SK-N-SH (cell line): Measurements from ENCODE around the gene UBE2S. TPM values are rescaled to one million over a fixed set of nuclear protein-coding genes. Genes with fewer than 3 reads are reported as not detected.
A peak's percentile ranks its signal among the peaks of the same experiment; 100 is the strongest.

Experiments
- CTCF ChIA-PET: fragments of 300-600, 350-600 bp; formaldehyde crosslinking; extraction: SDS; loops from one replicate; lab custom pipeline; 2021; lab: Yijun Ruan, JAX
- POLR2A ChIA-PET: fragments of 350-600 bp; sonication (Branson Sonifier 250); formaldehyde crosslinking; extraction: SDS; loops from one replicate; lab custom pipeline; 2020; ENCODE audit warnings: antibody characterized with exemption, inconsistent platforms; lab: Yijun Ruan, JAX
- DNase-seq: peaks from one replicate; pipeline ENCODE4 v3.0.0; 2012
- H2AFZ ChIP-seq: fragments of 200-600 bp; sonication (generic); 2 replicates; pipeline ENCODE4 v1.8.1; 2016; ENCODE audit warnings: antibody characterized with exemption, mild to moderate bottlenecking, low read depth
- H3F3A ChIP-seq: fragments of 200-600 bp; sonication (generic); replicated peaks from 2 replicates; pipeline ENCODE3; 2016; ENCODE audit warnings: antibody characterized with exemption, mild to moderate bottlenecking; ENCODE audit not compliant: insufficient read depth
- H3K27ac ChIP-seq, 2 experiments: fragments of 200-500 bp in 1 of 2; fragments of 200-600 bp in 1 of 2; sonication (Bioruptor generic) in 1 of 2; sonication (generic), shearing (Covaris generic) in 1 of 2; 2 replicates each; pipeline versions ENCODE4 v1.5.1 to v1.6.1; 2014 to 2016; ENCODE audit warnings: low read depth in 2 of 2, inconsistent platforms in 1 of 2, low read length in 1 of 2, mild to moderate bottlenecking in 1 of 2, mixed read lengths in 1 of 2
- H3K27me3 ChIP-seq: fragments of 200-600 bp; sonication (generic), shearing (Covaris generic); 2 replicates; pipeline ENCODE4 v1.6.1; 2016; ENCODE audit warnings: mixed run types; ENCODE audit not compliant: insufficient read depth
- H3K36me3 ChIP-seq, 2 experiments: fragments of 200-500 bp in 1 of 2; fragments of 200-600 bp in 1 of 2; sonication (Bioruptor generic) in 1 of 2; sonication (generic) in 1 of 2; replicated peaks in 1 of 2; 2 replicates each; pipeline versions ENCODE3 to v1.5.1; 2014 to 2016; ENCODE audit warnings: low read length in 1 of 2, mild to moderate bottlenecking in 1 of 2; ENCODE audit not compliant: insufficient read depth in 2 of 2, control insufficient read depth in 1 of 2
- H3K4me1 ChIP-seq, 2 experiments: fragments of 200-500 bp in 1 of 2; fragments of 200-600 bp in 1 of 2; sonication (Bioruptor generic) in 1 of 2; sonication (generic), shearing (Covaris generic) in 1 of 2; 2 replicates each; pipeline versions ENCODE4 v1.5.1 to v1.6.1; 2014 to 2016; ENCODE audit warnings: low read depth in 1 of 2, low read length in 1 of 2, mixed run types in 1 of 2; ENCODE audit not compliant: insufficient read depth in 2 of 2, control insufficient read depth in 1 of 2
- H3K4me2 ChIP-seq: fragments of 200-600 bp; sonication (generic), shearing (Covaris generic); 2 replicates; pipeline ENCODE4 v1.6.1; 2017; ENCODE audit warnings: mixed run types
- H3K4me3 ChIP-seq, 2 experiments: fragments of 200-500 bp in 1 of 2; fragments of 200-600 bp in 1 of 2; sonication (Bioruptor generic) in 1 of 2; sonication (generic), shearing (Covaris generic) in 1 of 2; 2 replicates each; pipeline versions ENCODE4 v1.5.1 to v1.8.1; 2014 to 2016; ENCODE audit warnings: low read depth in 2 of 2, inconsistent platforms in 1 of 2, low read length in 1 of 2, mild to moderate bottlenecking in 1 of 2, mixed read lengths in 1 of 2, moderate library complexity in 1 of 2
- H3K79me2 ChIP-seq: fragments of 200-600 bp; sonication (generic); 2 replicates; pipeline ENCODE4 v1.8.1; 2017; ENCODE audit warnings: mild to moderate bottlenecking; ENCODE audit not compliant: insufficient read depth
- H3K9ac ChIP-seq: fragments of 200-600 bp; sonication (generic); 2 replicates; pipeline ENCODE4 v1.6.1; 2017; ENCODE audit warnings: mixed run types
- H3K9me2 ChIP-seq: fragments of 200-600 bp; sonication (generic); 2 replicates; pipeline ENCODE4 v1.6.1; 2017; ENCODE audit warnings: mixed run types
- H3K9me3 ChIP-seq: fragments of 200-600 bp; sonication (generic); 2 replicates; pipeline ENCODE4 v1.6.1; 2017; ENCODE audit warnings: mixed run types, mild to moderate bottlenecking, moderate library complexity
- H4K20me1 ChIP-seq: fragments of 200-600 bp; sonication (generic); 2 replicates; pipeline ENCODE4 v1.6.1; 2017; ENCODE audit warnings: mild to moderate bottlenecking, mixed run types; ENCODE audit not compliant: insufficient read depth
- ELF1 ChIP-seq: IDR thresholded peaks from 2 replicates; pipeline ENCODE4 v1.4.0; 2012
- EZH2phosphoT487 ChIP-seq: fragments of 200-600 bp; sonication (generic); IDR thresholded peaks from 2 replicates; pipeline ENCODE4 v1.6.1; 2017; ENCODE audit warnings: low read depth, mixed run types, mild to moderate bottlenecking, antibody characterized with exemption, moderate library complexity, borderline replicate concordance
- FOXJ3 ChIP-seq: sonication (generic); formaldehyde crosslinking; IDR thresholded peaks from 2 replicates; pipeline ENCODE4 v1.5.1; 2020; ENCODE audit warnings: mild to moderate bottlenecking, missing genetic modification reagents
- FOXM1 ChIP-seq: IDR thresholded peaks from 2 replicates; pipeline ENCODE4 v1.4.0; 2012; ENCODE audit warnings: low read depth, mild to moderate bottlenecking
- MAX ChIP-seq: IDR thresholded peaks from 2 replicates; pipeline ENCODE4 v1.4.0; 2012; ENCODE audit warnings: low read depth
- NFIC ChIP-seq: IDR thresholded peaks from 2 replicates; pipeline ENCODE4 v1.4.0; 2012; ENCODE audit warnings: borderline replicate concordance
- RAD21 ChIP-seq: IDR thresholded peaks from 2 replicates; pipeline ENCODE4 v1.6.1; 2012; ENCODE audit warnings: mild to moderate bottlenecking, low read length
- RCOR1 ChIP-seq: fragments of 150-350 bp; IDR thresholded peaks from 2 replicates; pipeline ENCODE4 v1.6.1; 2017; ENCODE audit warnings: antibody characterized with exemption, low read length
- REST ChIP-seq: IDR thresholded peaks from 2 replicates; pipeline ENCODE4 v1.6.1; 2012; ENCODE audit warnings: mild to moderate bottlenecking, low read depth, low read length, moderate library complexity
- RFX5 ChIP-seq: IDR thresholded peaks from 2 replicates; pipeline ENCODE4 v1.6.1; 2012; ENCODE audit warnings: mild to moderate bottlenecking, improper control_type of control experiment, low read length
- TCF12 ChIP-seq: IDR thresholded peaks from 2 replicates; pipeline ENCODE4 v1.4.0; 2012
- USF1 ChIP-seq: IDR thresholded peaks from 2 replicates; pipeline ENCODE4 v1.4.0; 2012; ENCODE audit warnings: low read depth, borderline replicate concordance
- ZBTB33 ChIP-seq: IDR thresholded peaks from 2 replicates; pipeline ENCODE4 v1.4.0; 2012; ENCODE audit warnings: low read depth, borderline replicate concordance
- WGBS: methylation state at CpG from one replicate; pipeline ENCODE4 v1.1.6; 2017; ENCODE audit warnings: low lambda C conversion rate; 5-methylcytosine and 5-hydroxymethylcytosine counted together
- polyA plus RNA-seq, 3 experiments: library from polyadenylated mRNA; depleted of rRNA; stranded (reverse); fragments of >200 nt; gene quantifications; 2 replicates each; pipeline ENCODE4 v1.2.3, GENCODE V29; 2012

UBE2S gene
- polyA plus RNA-seq, 1 of the 3 experiments (the other 2 are of a cell fraction) = 133 TPM

- peaks cover 24 to 28% of the 10 kb centered on the region in 2 experiments; a peak in 3 of 4 replicates for H3K4me1 ChIP-seq
- H3K4me3 ChIP-seq = no peak overlapping the region
- H3F3A ChIP-seq = peaks cover 20% of the 10 kb centered on the region
- DNase-seq = no peak
- peak overlapping the region; percentile 11; the same call in 1 of the 2 replicates for H3K9ac ChIP-seq
- POLR2A ChIA-PET = no interaction called here
- H4K20me1 ChIP-seq = no peaks in the 10 kb centered on the region
- no peaks in the 10 kb centered on the region for H3K9me3 ChIP-seq
- peak overlapping the region; percentile 60; the same call in 1 of the 2 replicates for H3K4me2 ChIP-seq
- H3K36me3 ChIP-seq = no peaks in the 10 kb centered on the region
- peaks cover 14% of the 10 kb centered on the region for H3K79me2 ChIP-seq
- peak overlapping the region; percentile 72; the same call in 1 of the 2 replicates for H2AFZ ChIP-seq
- 71% methylated on average over 8 of the region's 9 CpGs for WGBS
- TF ChIP-seq RFX5 (no peak), ELF1 (no peak), ZBTB33 (no peak), FOXM1 (no peak), NFIC (no peak), EZH2phosphoT487 (no peak), USF1 (no peak), MAX (no peak), RAD21 (no peak), RCOR1 (no peak), REST (no peak), TCF12 (no peak), FOXJ3 (CRISPR knock-in tag) (no peak)
- TF ChIP-seq, all 33 proteins: peak for 0
- Histone ChIP-seq H3K27ac (peak overlapping the region in 1 of 2 experiments; percentile 46; a peak in 2 of 4 replicates), H3K27me3 (no peaks in the 10 kb centered on the region), H3K9me2 (no peaks in the 10 kb centered on the region)
- CTCF ChIA-PET = interaction anchor here (0.6 to 3.1 kb wide), 4 partner anchors 10 to 249 kb away, joined by 3 to 12 read pairs (median 3); partner anchors contain the start of gene TMEM238
These were observed 34.1 kb downstream of the UBE2S start for GRCh38 chr19:55373306-55373992.
